Sigmoid colon (tissue), 4 donors: ENCODE measurements around the gene RPEL1.

Source experiments
- EP300 ChIP-seq, 4 donors: sonication (generic); formaldehyde crosslinking; IDR thresholded peaks; one replicate each; pipeline ENCODE4 v1.6.1; 2017; ENCODE audit warnings: antibody characterized with exemption in 4 of 4
- POLR2A ChIP-seq, 2 donors: fragments of 450-650 bp; IDR thresholded peaks; one replicate each; pipeline ENCODE4 v1.6.1; 2016; ENCODE audit warnings: antibody characterized with exemption in 2 of 2, mild to moderate bottlenecking in 2 of 2, moderate library complexity in 2 of 2
- TF ChIP-seq, protein P1 (sequence below), 4 experiments: fragments of 450-650 bp in 3 of 4; fragments of 200-600 bp in 1 of 4; IDR thresholded peaks; one replicate each; pipeline ENCODE4 v1.5.1; 2016 to 2019; ENCODE audit warnings: antibody characterized with exemption in 4 of 4, mild to moderate bottlenecking in 3 of 4, moderate library complexity in 2 of 4

DNA sequence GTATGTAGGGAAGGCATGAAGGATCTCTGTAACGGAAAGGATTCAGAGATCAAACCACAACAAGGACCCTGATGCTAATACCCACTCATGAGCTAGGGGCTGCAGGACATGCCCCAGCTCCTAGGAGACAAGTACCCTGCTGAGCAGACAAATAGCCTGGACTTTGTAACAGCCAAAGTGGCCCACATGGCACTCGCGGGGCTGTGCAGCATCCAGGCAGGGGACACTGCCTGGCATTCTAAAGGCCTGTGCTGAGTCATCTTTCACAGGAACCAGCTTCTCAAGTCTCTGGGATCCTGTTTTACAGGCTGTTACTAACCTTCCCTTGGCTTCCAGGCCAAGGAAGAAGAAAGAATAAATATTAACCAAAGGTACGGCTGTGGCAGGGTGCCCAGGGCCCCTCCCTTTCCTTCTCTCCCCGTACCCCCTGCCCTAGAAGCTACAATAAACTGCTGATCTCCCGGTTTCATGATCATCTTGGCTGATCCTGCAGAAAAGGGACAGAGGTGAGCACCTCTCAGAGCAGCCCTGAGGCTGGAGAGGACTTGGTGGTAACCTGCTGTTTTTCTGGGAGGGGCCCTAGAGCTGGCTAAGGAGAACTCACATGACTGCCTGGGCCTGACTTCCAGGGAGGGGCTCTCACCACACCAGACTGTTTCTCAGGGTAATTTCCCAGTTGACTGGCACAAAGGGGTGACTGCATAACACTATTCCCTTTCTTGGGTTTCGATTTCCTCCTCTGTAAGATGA, 4.2 kb upstream of the RPEL1 start:
- TF ChIP-seq POLR2A (IDR thresholded peaks at IDR 0.05): no peak
- TF ChIP-seq EP300 (IDR thresholded peaks at IDR 0.05): no peak
- TF ChIP-seq, protein P1, sequence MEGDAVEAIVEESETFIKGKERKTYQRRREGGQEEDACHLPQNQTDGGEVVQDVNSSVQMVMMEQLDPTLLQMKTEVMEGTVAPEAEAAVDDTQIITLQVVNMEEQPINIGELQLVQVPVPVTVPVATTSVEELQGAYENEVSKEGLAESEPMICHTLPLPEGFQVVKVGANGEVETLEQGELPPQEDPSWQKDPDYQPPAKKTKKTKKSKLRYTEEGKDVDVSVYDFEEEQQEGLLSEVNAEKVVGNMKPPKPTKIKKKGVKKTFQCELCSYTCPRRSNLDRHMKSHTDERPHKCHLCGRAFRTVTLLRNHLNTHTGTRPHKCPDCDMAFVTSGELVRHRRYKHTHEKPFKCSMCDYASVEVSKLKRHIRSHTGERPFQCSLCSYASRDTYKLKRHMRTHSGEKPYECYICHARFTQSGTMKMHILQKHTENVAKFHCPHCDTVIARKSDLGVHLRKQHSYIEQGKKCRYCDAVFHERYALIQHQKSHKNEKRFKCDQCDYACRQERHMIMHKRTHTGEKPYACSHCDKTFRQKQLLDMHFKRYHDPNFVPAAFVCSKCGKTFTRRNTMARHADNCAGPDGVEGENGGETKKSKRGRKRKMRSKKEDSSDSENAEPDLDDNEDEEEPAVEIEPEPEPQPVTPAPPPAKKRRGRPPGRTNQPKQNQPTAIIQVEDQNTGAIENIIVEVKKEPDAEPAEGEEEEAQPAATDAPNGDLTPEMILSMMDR (IDR thresholded peaks at IDR 0.05): no peak
